HEK293 (cell line): ENCODE data around the gene TLR10.

Source experiments
- CTCF ChIA-PET: fragments of 350-600 bp; formaldehyde crosslinking; extraction: SDS; loops from one replicate; lab custom pipeline; 2021; ENCODE audit warnings: antibody characterized with exemption; lab: Yijun Ruan, JAX
- POLR2A ChIA-PET: fragments of 300-600 bp; formaldehyde crosslinking; extraction: SDS; loops from one replicate; lab custom pipeline; 2020; ENCODE audit warnings: antibody characterized with exemption, inconsistent platforms; lab: Yijun Ruan, JAX
- H3K27ac ChIP-seq: fragments of 200-500 bp; sonication (Bioruptor generic); 2 replicates; pipeline ENCODE4 v1.5.1; 2014; ENCODE audit warnings: low read depth, low read length, control low read depth, inconsistent platforms; ENCODE audit errors: extremely low read depth
- H3K36me3 ChIP-seq, 2 experiments: fragments of 200-500 bp in 1 of 2; sonication (Bioruptor generic) in 1 of 2; 1 replicate in 1 of 2; 2 replicates in 1 of 2; pipeline ENCODE4 v1.5.1; 2014 to 2017; ENCODE audit warnings: inconsistent platforms in 2 of 2, low read length in 2 of 2; ENCODE audit not compliant: control insufficient read depth in 2 of 2, insufficient read depth in 1 of 2
- H3K4me1 ChIP-seq: fragments of 200-500 bp; sonication (Bioruptor generic); 2 replicates; pipeline ENCODE4 v1.5.1; 2014; ENCODE audit warnings: mild to moderate bottlenecking, low read length, inconsistent platforms; ENCODE audit not compliant: control insufficient read depth, insufficient read depth
- H3K4me3 ChIP-seq: 2 replicates; pipeline ENCODE4 v1.5.1; 2011; ENCODE audit warnings: low read depth, mild to moderate bottlenecking, control low read depth, low read length, moderate library complexity
- H3K9me3 ChIP-seq: fragments of 200-500 bp; sonication (Bioruptor generic); 2 replicates; pipeline ENCODE4 v1.5.1; 2014; ENCODE audit warnings: low read depth, low read length, inconsistent platforms; ENCODE audit not compliant: control insufficient read depth, insufficient read depth
- EGR2 ChIP-seq: fragments of 450-650 bp; formaldehyde crosslinking; IDR thresholded peaks from 2 replicates; pipeline ENCODE4 v1.5.1; 2016; ENCODE audit warnings: low read depth, missing biosample characterization, missing genetic modification characterization
- IKZF3 ChIP-seq: fragments of 450-650 bp; IDR thresholded peaks from 2 replicates; pipeline ENCODE4 v1.5.0; 2018; ENCODE audit warnings: missing biosample characterization, mild to moderate bottlenecking, missing genetic modification characterization, moderate library complexity
- KLF1 ChIP-seq: fragments of 450-650 bp; formaldehyde crosslinking; IDR thresholded peaks from 2 replicates; pipeline ENCODE4 v1.5.1; 2016; ENCODE audit warnings: missing biosample characterization, missing genetic modification characterization
- OVOL3 ChIP-seq: fragments of 450-650 bp; formaldehyde crosslinking; IDR thresholded peaks from 2 replicates; pipeline ENCODE4 v1.5.1; 2016; ENCODE audit warnings: missing biosample characterization, missing genetic modification characterization
- RBAK ChIP-seq: fragments of 450-650 bp; formaldehyde crosslinking; IDR thresholded peaks from 2 replicates; pipeline ENCODE4 v1.5.1; 2016; ENCODE audit warnings: missing biosample characterization, missing genetic modification characterization
- TSHZ1 ChIP-seq: fragments of 450-650 bp; formaldehyde crosslinking; IDR thresholded peaks from 2 replicates; pipeline ENCODE4 v1.5.1; 2016; ENCODE audit warnings: missing biosample characterization, missing genetic modification characterization, borderline replicate concordance
- ZNF10 ChIP-seq: fragments of 450-650 bp; formaldehyde crosslinking; IDR thresholded peaks from 2 replicates; pipeline ENCODE4 v1.5.1; 2017; ENCODE audit warnings: missing biosample characterization, missing genetic modification characterization
- ZNF16 ChIP-seq: fragments of 450-650 bp; formaldehyde crosslinking; IDR thresholded peaks from 2 replicates; pipeline ENCODE4 v1.5.1; 2016; ENCODE audit warnings: low read depth, missing biosample characterization, missing genetic modification characterization
- ZNF184 ChIP-seq: fragments of 450-650 bp; IDR thresholded peaks from 2 replicates; pipeline ENCODE4 v1.5.1; 2018; ENCODE audit warnings: missing biosample characterization, mild to moderate bottlenecking, missing genetic modification characterization
- ZNF221 ChIP-seq: fragments of 450-650 bp; formaldehyde crosslinking; IDR thresholded peaks from 2 replicates; pipeline ENCODE4 v1.5.1; 2017; ENCODE audit warnings: missing biosample characterization, missing genetic modification characterization, borderline replicate concordance
- ZNF223 ChIP-seq: fragments of 450-650 bp; formaldehyde crosslinking; IDR thresholded peaks from 2 replicates; pipeline ENCODE4 v1.5.1; 2016; ENCODE audit warnings: missing biosample characterization, missing genetic modification characterization
- ZNF274 ChIP-seq, 2 experiments: fragments of 200-500 bp in 1 of 2; fragments of 450-650 bp in 1 of 2; sonication (Bioruptor generic) in 1 of 2; formaldehyde crosslinking in 1 of 2; IDR thresholded peaks; 2 replicates each; pipeline versions ENCODE4 v1.5.1 to v1.6.1; 2014 to 2016; ENCODE audit warnings: borderline replicate concordance in 1 of 2, inconsistent platforms in 1 of 2, low read length in 1 of 2, missing biosample characterization in 1 of 2, missing genetic modification characterization in 1 of 2
- ZNF292 ChIP-seq: fragments of 450-650 bp; formaldehyde crosslinking; IDR thresholded peaks from 2 replicates; pipeline ENCODE4 v1.5.1; 2016; ENCODE audit warnings: low read depth, missing biosample characterization, missing genetic modification characterization, borderline replicate concordance
- ZNF362 ChIP-seq: fragments of 450-650 bp; formaldehyde crosslinking; IDR thresholded peaks from 2 replicates; pipeline ENCODE4 v1.5.1; 2016; ENCODE audit warnings: missing biosample characterization, missing genetic modification characterization
- ZNF560 ChIP-seq: fragments of 450-650 bp; formaldehyde crosslinking; IDR thresholded peaks from 2 replicates; pipeline ENCODE4 v1.5.1; 2017; ENCODE audit warnings: missing biosample characterization, missing genetic modification characterization, borderline replicate concordance
- ZNF600 ChIP-seq: fragments of 450-650 bp; formaldehyde crosslinking; IDR thresholded peaks from 2 replicates; pipeline ENCODE4 v1.5.1; 2016; ENCODE audit warnings: missing biosample characterization, missing genetic modification characterization
- ZNF629 ChIP-seq: fragments of 450-650 bp; formaldehyde crosslinking; IDR thresholded peaks from 2 replicates; pipeline ENCODE4 v1.5.1; 2017; ENCODE audit warnings: missing biosample characterization, missing genetic modification characterization
- ZNF670 ChIP-seq: fragments of 450-650 bp; formaldehyde crosslinking; IDR thresholded peaks from 2 replicates; pipeline ENCODE4 v1.5.1; 2016; ENCODE audit warnings: missing biosample characterization, missing genetic modification characterization, low read depth
- ZNF843 ChIP-seq: fragments of 450-650 bp; formaldehyde crosslinking; IDR thresholded peaks from 2 replicates; pipeline ENCODE4 v1.5.1; 2016; ENCODE audit warnings: missing biosample characterization, missing genetic modification characterization
- TF ChIP-seq, protein P1 (sequence below): fragments of 450-650 bp; formaldehyde crosslinking; IDR thresholded peaks from 2 replicates; pipeline ENCODE4 v1.5.1; 2016; ENCODE audit warnings: missing biosample characterization, missing genetic modification characterization

TLR10 gene

GRCh38 chr4:38738940-38739803, 43.6 kb downstream of the TLR10 start:
- no peaks in the 10 kb centered on the region for H3K36me3 ChIP-seq
- ChIA-PET CTCF (interaction anchor here (0.6 to 1.6 kb wide), 3 partner anchors 9 to 560 kb away, joined by 3 to 7 read pairs (median 4); partner anchors contain the start of gene TLR1), POLR2A (no interaction called here)
- TF ChIP-seq ZNF10 (tag by site-specific recombination) (no peak), TSHZ1 (tag by site-specific recombination) (no peak), ZNF184 (no peak), ZNF16 (tag by site-specific recombination) (no peak), IKZF3 (tag by site-specific recombination) (no peak), ZNF560 (tag by site-specific recombination) (no peak), ZNF223 (tag by site-specific recombination) (no peak), ZNF362 (tag by site-specific recombination) (no peak), KLF1 (tag by site-specific recombination) (no peak), ZNF274 (IDR thresholded peaks at IDR 0.05; ENCODE audit: low read length) (no peak), ZNF274 (tag by site-specific recombination; IDR thresholded peaks at IDR 0.05; ENCODE audit: borderline replicate concordance) (no peak), ZNF292 (tag by site-specific recombination) (no peak), ZNF670 (tag by site-specific recombination) (no peak), ZNF843 (tag by site-specific recombination) (no peak), ZNF629 (tag by site-specific recombination) (no peak)
- TF ChIP-seq, protein P1, sequence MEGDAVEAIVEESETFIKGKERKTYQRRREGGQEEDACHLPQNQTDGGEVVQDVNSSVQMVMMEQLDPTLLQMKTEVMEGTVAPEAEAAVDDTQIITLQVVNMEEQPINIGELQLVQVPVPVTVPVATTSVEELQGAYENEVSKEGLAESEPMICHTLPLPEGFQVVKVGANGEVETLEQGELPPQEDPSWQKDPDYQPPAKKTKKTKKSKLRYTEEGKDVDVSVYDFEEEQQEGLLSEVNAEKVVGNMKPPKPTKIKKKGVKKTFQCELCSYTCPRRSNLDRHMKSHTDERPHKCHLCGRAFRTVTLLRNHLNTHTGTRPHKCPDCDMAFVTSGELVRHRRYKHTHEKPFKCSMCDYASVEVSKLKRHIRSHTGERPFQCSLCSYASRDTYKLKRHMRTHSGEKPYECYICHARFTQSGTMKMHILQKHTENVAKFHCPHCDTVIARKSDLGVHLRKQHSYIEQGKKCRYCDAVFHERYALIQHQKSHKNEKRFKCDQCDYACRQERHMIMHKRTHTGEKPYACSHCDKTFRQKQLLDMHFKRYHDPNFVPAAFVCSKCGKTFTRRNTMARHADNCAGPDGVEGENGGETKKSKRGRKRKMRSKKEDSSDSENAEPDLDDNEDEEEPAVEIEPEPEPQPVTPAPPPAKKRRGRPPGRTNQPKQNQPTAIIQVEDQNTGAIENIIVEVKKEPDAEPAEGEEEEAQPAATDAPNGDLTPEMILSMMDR (tag by site-specific recombination), result no peak
- no peaks in the 10 kb centered on the region for H3K4me1 ChIP-seq
- no peaks in the 10 kb centered on the region for H3K9me3 ChIP-seq
- no peak overlapping the region for H3K4me3 ChIP-seq
- no peak overlapping the region for H3K27ac ChIP-seq

DNA sequence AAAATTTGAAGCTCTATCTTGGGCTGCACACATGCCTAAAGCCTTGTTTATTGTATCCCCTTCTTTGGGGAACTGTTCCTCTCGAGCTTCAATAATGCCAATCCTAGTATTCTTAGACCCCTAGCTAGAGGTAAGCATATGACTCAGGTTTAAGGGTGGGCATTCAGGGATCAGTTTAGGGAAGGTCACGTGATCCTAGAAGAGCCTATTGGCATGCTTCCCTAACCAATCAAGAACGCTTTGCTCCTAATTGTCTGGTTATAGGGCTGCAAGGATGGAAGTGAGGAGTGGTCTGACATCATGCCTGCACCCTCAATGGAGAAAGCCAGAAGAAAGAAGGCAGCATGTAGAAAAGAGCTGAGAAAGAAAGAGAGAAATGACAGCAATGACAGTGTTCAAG, 46.9 kb downstream of the TLR10 start:
- Histone ChIP-seq H3K36me3 (no peaks in the 10 kb centered on the region), H3K27ac (no peak overlapping the region), H3K4me1 (no peaks in the 10 kb centered on the region), H3K9me3 (no peaks in the 10 kb centered on the region), H3K4me3 (no peak overlapping the region)
- POLR2A ChIA-PET, result no interaction called here
- CTCF ChIA-PET, result interaction anchor here (0.7 kb wide), 3 partner anchors 22 to 692 kb away, joined by 3 to 5 read pairs (median 4); no protein-coding TSS in a partner anchor
- TF ChIP-seq ZNF221 (tag by site-specific recombination) (no peak), OVOL3 (tag by site-specific recombination) (no peak), EGR2 (no peak), RBAK (tag by site-specific recombination) (no peak), ZNF600 (no peak), ZNF10 (tag by site-specific recombination) (no peak)
